HG02678 (cell line): ENCODE measurements around the gene LGR6.
"Not testable (repeated sequence)": the region's sequence is repeated elsewhere in the genome, so short reads cannot be mapped to it uniquely, and the experiment has no call there.

Source experiments
- ATAC-seq: cut with Tn5 transposase; IDR thresholded peaks from one replicate; pipeline ENCODE4 v1.9.1; 2021; ENCODE audit warnings: mild to moderate bottlenecking, moderate library complexity; ENCODE audit not compliant: unreplicated experiment

LGR6 gene

GRCh38 chr1:202176949-202177927 is 16.4 kb upstream of the LGR6 start:
- no peak for ATAC-seq

GRCh38 chr1:202179828-202180750 is 13.5 kb upstream of the LGR6 start:
- no peak for ATAC-seq

GRCh38 chr1:202180751-202181139 is 12.9 kb upstream of the LGR6 start:
- not testable (repeated sequence) for ATAC-seq

GRCh38 chr1:202181586-202181985 is 12.0 kb upstream of the LGR6 start:
- ATAC-seq, result no peak

- ATAC-seq, result no peak
These were observed 11.3 kb upstream of the LGR6 start for GRCh38 chr1:202182040-202182877.

GRCh38 chr1:202184750-202185460 is 8.7 kb upstream of the LGR6 start:
- no peak for ATAC-seq

GRCh38 chr1:202186327-202186726 is 7.3 kb upstream of the LGR6 start:
- no peak for ATAC-seq

GRCh38 chr1:202187041-202187671 is 6.4 kb upstream of the LGR6 start:
- no peak for ATAC-seq

GRCh38 chr1:202187697-202188407 is 5.7 kb upstream of the LGR6 start:
- ATAC-seq, result no peak

GRCh38 chr1:202189001-202189790 is 4.4 kb upstream of the LGR6 start:
- no peak for ATAC-seq

GRCh38 chr1:202189918-202190715 is 3.5 kb upstream of the LGR6 start:
- no peak for ATAC-seq

GRCh38 chr1:202191391-202191790 is 2.2 kb upstream of the LGR6 start:
- not testable (repeated sequence) for ATAC-seq

GRCh38 chr1:202192770-202193613 is 607 bp upstream of the LGR6 start:
- no peak for ATAC-seq

- no peak for ATAC-seq
These were observed 689 bp downstream of the LGR6 start for GRCh38 chr1:202194328-202194648.

- ATAC-seq, result no peak
These were observed 4.2 kb downstream of the LGR6 start for GRCh38 chr1:202197653-202198365.

GRCh38 chr1:202198366-202198724 is 4.7 kb downstream of the LGR6 start:
- no peak for ATAC-seq
